Loucy (cell line): ENCODE results near the gene GRM5.

Experiments
- H2AFZ ChIP-seq: fragments of 200-600 bp; sonication (generic); 2 replicates; pipeline ENCODE4 v1.6.0; 2016; ENCODE audit warnings: antibody characterized with exemption, mild to moderate bottlenecking, low read length, moderate library complexity
- H3F3A ChIP-seq: fragments of 200-600 bp; 2 replicates; pipeline ENCODE4 v1.6.0; 2016; ENCODE audit warnings: antibody characterized with exemption, low read depth, mild to moderate bottlenecking
- H3K27me3 ChIP-seq: fragments of 200-600 bp; sonication (generic); 2 replicates; pipeline ENCODE4 v1.6.1; 2014; ENCODE audit warnings: low read length, mild to moderate bottlenecking; ENCODE audit not compliant: insufficient read depth, poor library complexity, severe bottlenecking
- H3K36me3 ChIP-seq: fragments of 200-600 bp; sonication (generic); 2 replicates; pipeline ENCODE4 v1.6.1; 2016; ENCODE audit warnings: low read length; ENCODE audit not compliant: insufficient read depth
- H3K4me1 ChIP-seq: fragments of 200-600 bp; sonication (generic); 2 replicates; pipeline ENCODE4 v1.5.1; 2014; ENCODE audit warnings: low read length, mild to moderate bottlenecking; ENCODE audit not compliant: insufficient read depth, poor library complexity, severe bottlenecking
- H3K4me2 ChIP-seq: fragments of 200-600 bp; sonication (generic); 2 replicates; pipeline ENCODE4 v1.6.0; 2014; ENCODE audit warnings: antibody characterized with exemption, low read length, low read depth, mild to moderate bottlenecking; ENCODE audit not compliant: poor library complexity, severe bottlenecking
- H3K4me3 ChIP-seq: fragments of 200-600 bp; sonication (generic); 2 replicates; pipeline ENCODE4 v1.5.1; 2014; ENCODE audit warnings: low read length, mild to moderate bottlenecking, mixed read lengths; ENCODE audit not compliant: poor library complexity, severe bottlenecking
- H3K79me2 ChIP-seq: fragments of 200-600 bp; sonication (generic); 2 replicates; pipeline ENCODE4 v1.6.1; 2014; ENCODE audit warnings: low read length; ENCODE audit not compliant: insufficient read depth
- H3K9ac ChIP-seq: fragments of 200-600 bp; sonication (generic); 2 replicates; pipeline ENCODE4 v1.6.0; 2014; ENCODE audit warnings: mild to moderate bottlenecking, low read depth, low read length, moderate library complexity; ENCODE audit not compliant: poor library complexity, severe bottlenecking
- H3K9me2 ChIP-seq: fragments of 200-600 bp; sonication (generic); replicated peaks from 2 replicates; pipeline ENCODE4 v1.6.1; 2016; ENCODE audit warnings: low read depth, low read length, mixed read lengths
- H3K9me3 ChIP-seq: fragments of 200-600 bp; sonication (generic); 2 replicates; pipeline ENCODE4 v1.6.1; 2014; ENCODE audit warnings: mild to moderate bottlenecking, antibody characterized with exemption, low read length, low read depth; ENCODE audit not compliant: insufficient read depth
- H4K20me1 ChIP-seq: fragments of 200-600 bp; sonication (generic); 2 replicates; pipeline ENCODE4 v1.6.0; 2014; ENCODE audit warnings: antibody characterized with exemption, low read length, mild to moderate bottlenecking; ENCODE audit not compliant: insufficient read depth, poor library complexity, severe bottlenecking
- CTCF ChIP-seq: fragments of 200-600 bp; sonication (generic); conservative IDR thresholded peaks from 2 replicates; pipeline ENCODE4 v1.5.1; 2014; ENCODE audit warnings: mild to moderate bottlenecking, antibody characterized with exemption, low read length
- EZH2phosphoT487 ChIP-seq: fragments of 200-600 bp; IDR thresholded peaks from 2 replicates; pipeline ENCODE4 v1.6.1; 2018; ENCODE audit warnings: antibody characterized with exemption, mild to moderate bottlenecking, moderate library complexity, borderline replicate concordance

Gene GRM5

GRCh38 chr11:88831303-88831890 is 234.4 kb downstream of the GRM5 start:
- Histone ChIP-seq H3F3A (no peaks in the 10 kb centered on the region), H4K20me1 (no peaks in the 10 kb centered on the region), H3K9me3 (no peaks in the 10 kb centered on the region), H3K4me3 (no peak overlapping the region), H3K4me2 (no peak overlapping the region), H3K27me3 (no peaks in the 10 kb centered on the region), H3K79me2 (no peaks in the 10 kb centered on the region), H2AFZ (no peak overlapping the region), H3K4me1 (no peaks in the 10 kb centered on the region), H3K9me2 (no peaks in the 10 kb centered on the region), H3K9ac (no peak overlapping the region), H3K36me3 (no peaks in the 10 kb centered on the region)
- TF ChIP-seq CTCF (no peak), EZH2phosphoT487 (no peak)

- Histone ChIP-seq H3K9me3 (no peaks in the 10 kb centered on the region), H4K20me1 (no peaks in the 10 kb centered on the region), H3K9ac (no peak overlapping the region), H3K79me2 (no peaks in the 10 kb centered on the region), H3K4me2 (no peak overlapping the region), H2AFZ (no peak overlapping the region), H3K4me1 (no peaks in the 10 kb centered on the region), H3K27me3 (no peaks in the 10 kb centered on the region), H3K36me3 (no peaks in the 10 kb centered on the region), H3F3A (no peaks in the 10 kb centered on the region), H3K4me3 (no peak overlapping the region), H3K9me2 (no peaks in the 10 kb centered on the region)
- TF ChIP-seq CTCF (no peak), EZH2phosphoT487 (no peak)
These were observed 238.6 kb downstream of the GRM5 start for GRCh38 chr11:88827018-88827676.

- H4K20me1 ChIP-seq = no peaks in the 10 kb centered on the region
- H3K27me3 ChIP-seq = no peaks in the 10 kb centered on the region
- no peak overlapping the region for H3K9ac ChIP-seq
- peaks cover 5% of the 10 kb centered on the region; the same call in 1 of the 2 replicates for H3K9me3 ChIP-seq
- H3K4me3 ChIP-seq = no peak overlapping the region
- H3F3A ChIP-seq = no peaks in the 10 kb centered on the region
- H3K79me2 ChIP-seq = no peaks in the 10 kb centered on the region
- H3K4me1 ChIP-seq = no peaks in the 10 kb centered on the region
- TF ChIP-seq CTCF = no peak
- TF ChIP-seq EZH2phosphoT487 = no peak
- no peaks in the 10 kb centered on the region for H3K36me3 ChIP-seq
- H3K9me2 ChIP-seq = no peaks in the 10 kb centered on the region
- H3K4me2 ChIP-seq = no peak overlapping the region
- H2AFZ ChIP-seq = no peak overlapping the region
These were observed 246.2 kb downstream of the GRM5 start for GRCh38 chr11:88819616-88820015.
